Measurements from ENCODE around the gene CD69.

Gene CD69
- total RNA-seq: 1,216 to 2,813 (median 1,902) reads per million in 3 donors

- H3K36me3 ChIP-seq (ENCODE audit: control insufficient read depth, insufficient read depth, low read length): peaks cover 14% of the 10 kb centered on the region
- peak within 1 kb of the TSS; percentile 98 for H3K27ac ChIP-seq (ENCODE audit: insufficient read depth, low read length, poor library complexity, severe bottlenecking)
- peak; percentile 72 to 77 (median 73) for DNase-seq
- no peaks in the 10 kb centered on the region for H3K9me3 ChIP-seq (ENCODE audit: control insufficient read depth, low read length)
- no peaks in the 10 kb centered on the region for H3K27me3 ChIP-seq (replicated peaks; ENCODE audit: control insufficient read depth, insufficient read depth, low read length, poor library complexity, severe bottlenecking)
- H3K4me1 ChIP-seq (ENCODE audit: control insufficient read depth, insufficient read depth, low read length, poor library complexity, severe bottlenecking): peaks cover 39% of the 10 kb centered on the region
- H3K4me3 ChIP-seq (ENCODE audit: insufficient read depth, low read depth, low read length, poor library complexity, severe bottlenecking): peak within 1 kb of the TSS; percentile 90
Measured at GRCh38 chr12:9760699-9761418, at the start of gene CD69. TSS of gene CD69 (minus strand) at chr12:9760901. CDS start at chr12:9760820, 81 bp downstream.

- DNase-seq: no peak
- no peak overlapping the region for H3K27ac ChIP-seq (ENCODE audit: insufficient read depth, low read length, poor library complexity, severe bottlenecking)
- H3K4me1 ChIP-seq (ENCODE audit: control insufficient read depth, insufficient read depth, low read length, poor library complexity, severe bottlenecking): peaks cover 8% of the 10 kb centered on the region
- H3K27me3 ChIP-seq (replicated peaks; ENCODE audit: control insufficient read depth, insufficient read depth, low read length, poor library complexity, severe bottlenecking): no peaks in the 10 kb centered on the region
- no peak overlapping the region for H3K4me3 ChIP-seq (ENCODE audit: insufficient read depth, low read depth, low read length, poor library complexity, severe bottlenecking)
- no peaks in the 10 kb centered on the region for H3K36me3 ChIP-seq (ENCODE audit: control insufficient read depth, insufficient read depth, low read length)
- no peaks in the 10 kb centered on the region for H3K9me3 ChIP-seq (ENCODE audit: control insufficient read depth, low read length)
Measured at GRCh38 chr12:9809866-9810265, 49.2 kb upstream of the CD69 start.

GRCh38 chr12:9809338-9809737 lies 48.6 kb upstream of the CD69 start:
- Histone ChIP-seq H3K27me3 (replicated peaks; ENCODE audit: control insufficient read depth, insufficient read depth, low read length, poor library complexity, severe bottlenecking) (no peaks in the 10 kb centered on the region), H3K4me1 (ENCODE audit: control insufficient read depth, insufficient read depth, low read length, poor library complexity, severe bottlenecking) (peaks cover 8% of the 10 kb centered on the region), H3K27ac (ENCODE audit: insufficient read depth, low read length, poor library complexity, severe bottlenecking) (no peak overlapping the region)

GRCh38 chr12:9808504-9808903 lies 47.8 kb upstream of the CD69 start:
- Histone ChIP-seq H3K36me3 (ENCODE audit: control insufficient read depth, insufficient read depth, low read length) (no peaks in the 10 kb centered on the region), H3K4me3 (ENCODE audit: insufficient read depth, low read depth, low read length, poor library complexity, severe bottlenecking) (no peak overlapping the region), H3K4me1 (ENCODE audit: control insufficient read depth, insufficient read depth, low read length, poor library complexity, severe bottlenecking) (peaks cover 1% of the 10 kb centered on the region), H3K9me3 (ENCODE audit: control insufficient read depth, low read length) (no peaks in the 10 kb centered on the region), H3K27ac (ENCODE audit: insufficient read depth, low read length, poor library complexity, severe bottlenecking) (no peak overlapping the region), H3K27me3 (replicated peaks; ENCODE audit: control insufficient read depth, insufficient read depth, low read length, poor library complexity, severe bottlenecking) (no peaks in the 10 kb centered on the region)
- no peak for DNase-seq

More at GRCh38 chr12:9809338-9809737, 48.6 kb upstream of the CD69 start:
- Histone ChIP-seq H3K9me3 (ENCODE audit: control insufficient read depth, low read length) (no peaks in the 10 kb centered on the region), H3K4me3 (ENCODE audit: insufficient read depth, low read depth, low read length, poor library complexity, severe bottlenecking) (no peak overlapping the region), H3K36me3 (ENCODE audit: control insufficient read depth, insufficient read depth, low read length) (no peaks in the 10 kb centered on the region)
- no peak for DNase-seq

- no peaks in the 10 kb centered on the region for H3K9me3 ChIP-seq (ENCODE audit: control insufficient read depth, low read length)
- DNase-seq: no peak
- H3K4me3 ChIP-seq (ENCODE audit: insufficient read depth, low read depth, low read length, poor library complexity, severe bottlenecking): no peak overlapping the region
- H3K4me1 ChIP-seq (ENCODE audit: control insufficient read depth, insufficient read depth, low read length, poor library complexity, severe bottlenecking): no peaks in the 10 kb centered on the region
- no peaks in the 10 kb centered on the region for H3K27me3 ChIP-seq (replicated peaks; ENCODE audit: control insufficient read depth, insufficient read depth, low read length, poor library complexity, severe bottlenecking)
- no peaks in the 10 kb centered on the region for H3K36me3 ChIP-seq (ENCODE audit: control insufficient read depth, insufficient read depth, low read length)
- H3K27ac ChIP-seq (ENCODE audit: insufficient read depth, low read length, poor library complexity, severe bottlenecking): no peak overlapping the region
Measured at GRCh38 chr12:9806714-9807113, 46.0 kb upstream of the CD69 start.

GRCh38 chr12:9805883-9806282 lies 45.2 kb upstream of the CD69 start:
- H3K9me3 ChIP-seq (ENCODE audit: control insufficient read depth, low read length): no peaks in the 10 kb centered on the region
- no peak overlapping the region for H3K4me3 ChIP-seq (ENCODE audit: insufficient read depth, low read depth, low read length, poor library complexity, severe bottlenecking)
- DNase-seq: no peak
- no peaks in the 10 kb centered on the region for H3K27me3 ChIP-seq (replicated peaks; ENCODE audit: control insufficient read depth, insufficient read depth, low read length, poor library complexity, severe bottlenecking)
- H3K36me3 ChIP-seq (ENCODE audit: control insufficient read depth, insufficient read depth, low read length): no peaks in the 10 kb centered on the region
- H3K27ac ChIP-seq (ENCODE audit: insufficient read depth, low read length, poor library complexity, severe bottlenecking): no peak overlapping the region
- H3K4me1 ChIP-seq (ENCODE audit: control insufficient read depth, insufficient read depth, low read length, poor library complexity, severe bottlenecking): no peaks in the 10 kb centered on the region

GRCh38 chr12:9799961-9800360 lies 39.3 kb upstream of the CD69 start:
- H3K36me3 ChIP-seq (ENCODE audit: control insufficient read depth, insufficient read depth, low read length): no peaks in the 10 kb centered on the region
- H3K4me3 ChIP-seq (ENCODE audit: insufficient read depth, low read depth, low read length, poor library complexity, severe bottlenecking): no peak overlapping the region
- H3K4me1 ChIP-seq (ENCODE audit: control insufficient read depth, insufficient read depth, low read length, poor library complexity, severe bottlenecking): peaks cover 27% of the 10 kb centered on the region
- no peak overlapping the region for H3K27ac ChIP-seq (ENCODE audit: insufficient read depth, low read length, poor library complexity, severe bottlenecking)
- no peaks in the 10 kb centered on the region for H3K9me3 ChIP-seq (ENCODE audit: control insufficient read depth, low read length)
- H3K27me3 ChIP-seq (replicated peaks; ENCODE audit: control insufficient read depth, insufficient read depth, low read length, poor library complexity, severe bottlenecking): no peaks in the 10 kb centered on the region
- DNase-seq: no peak

GRCh38 chr12:9797722-9798619 lies 37.3 kb upstream of the CD69 start:
- Histone ChIP-seq H3K9me3 (ENCODE audit: control insufficient read depth, low read length) (no peaks in the 10 kb centered on the region), H3K27me3 (replicated peaks; ENCODE audit: control insufficient read depth, insufficient read depth, low read length, poor library complexity, severe bottlenecking) (no peaks in the 10 kb centered on the region), H3K4me3 (ENCODE audit: insufficient read depth, low read depth, low read length, poor library complexity, severe bottlenecking) (no peak overlapping the region), H3K27ac (ENCODE audit: insufficient read depth, low read length, poor library complexity, severe bottlenecking) (peak overlapping the region; percentile 60), H3K4me1 (ENCODE audit: control insufficient read depth, insufficient read depth, low read length, poor library complexity, severe bottlenecking) (peaks cover 43% of the 10 kb centered on the region), H3K36me3 (ENCODE audit: control insufficient read depth, insufficient read depth, low read length) (no peaks in the 10 kb centered on the region)
- DNase-seq: peak; percentile 46 to 48 (median 46)

- H3K4me1 ChIP-seq (ENCODE audit: control insufficient read depth, insufficient read depth, low read length, poor library complexity, severe bottlenecking): peaks cover 43% of the 10 kb centered on the region
- no peaks in the 10 kb centered on the region for H3K36me3 ChIP-seq (ENCODE audit: control insufficient read depth, insufficient read depth, low read length)
- DNase-seq: no peak
- no peaks in the 10 kb centered on the region for H3K9me3 ChIP-seq (ENCODE audit: control insufficient read depth, low read length)
- peak overlapping the region; percentile 19 for H3K4me3 ChIP-seq (ENCODE audit: insufficient read depth, low read depth, low read length, poor library complexity, severe bottlenecking)
- no peaks in the 10 kb centered on the region for H3K27me3 ChIP-seq (replicated peaks; ENCODE audit: control insufficient read depth, insufficient read depth, low read length, poor library complexity, severe bottlenecking)
- H3K27ac ChIP-seq (ENCODE audit: insufficient read depth, low read length, poor library complexity, severe bottlenecking): peak overlapping the region; percentile 60
Measured at GRCh38 chr12:9796971-9797370, 36.3 kb upstream of the CD69 start.

- H3K36me3 ChIP-seq (ENCODE audit: control insufficient read depth, insufficient read depth, low read length): no peaks in the 10 kb centered on the region
- peak overlapping the region; percentile 60 for H3K27ac ChIP-seq (ENCODE audit: insufficient read depth, low read length, poor library complexity, severe bottlenecking)
- H3K9me3 ChIP-seq (ENCODE audit: control insufficient read depth, low read length): no peaks in the 10 kb centered on the region
- DNase-seq: no peak
- H3K4me1 ChIP-seq (ENCODE audit: control insufficient read depth, insufficient read depth, low read length, poor library complexity, severe bottlenecking): peaks cover 43% of the 10 kb centered on the region
- peak overlapping the region; percentile 19 for H3K4me3 ChIP-seq (ENCODE audit: insufficient read depth, low read depth, low read length, poor library complexity, severe bottlenecking)
- no peaks in the 10 kb centered on the region for H3K27me3 ChIP-seq (replicated peaks; ENCODE audit: control insufficient read depth, insufficient read depth, low read length, poor library complexity, severe bottlenecking)
Measured at GRCh38 chr12:9796346-9796745, 35.6 kb upstream of the CD69 start.
